ENCODE data around the gene PLXNA3.

The PLXNA3 gene

DNA sequence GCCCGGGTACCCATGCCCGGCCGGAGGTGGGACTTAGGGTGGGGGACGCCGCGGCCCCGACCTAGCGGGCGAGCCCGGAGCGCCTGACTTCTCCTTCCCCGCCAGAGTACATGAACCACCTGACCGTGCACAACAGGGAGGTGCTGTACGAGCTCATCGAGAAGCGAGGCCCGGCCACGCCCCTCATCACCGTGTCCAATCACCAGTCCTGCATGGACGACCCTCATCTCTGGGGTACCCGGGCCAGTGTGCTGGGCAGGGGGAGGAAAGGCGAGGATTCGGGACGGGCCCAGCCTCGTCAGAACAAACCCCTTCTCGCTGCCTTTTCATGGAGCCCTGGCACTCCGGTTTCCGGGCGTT is 46.1 kb upstream of the PLXNA3 start:
- peak overlapping the region; percentile 76 for H3K4me3 ChIP-seq (ENCODE audit: low read length)
- peak overlapping the region; percentile 91; the same call in 1 of the 2 replicates for H3K4me2 ChIP-seq (ENCODE audit: low read depth, low read length)
- TF ChIP-seq, protein P1, sequence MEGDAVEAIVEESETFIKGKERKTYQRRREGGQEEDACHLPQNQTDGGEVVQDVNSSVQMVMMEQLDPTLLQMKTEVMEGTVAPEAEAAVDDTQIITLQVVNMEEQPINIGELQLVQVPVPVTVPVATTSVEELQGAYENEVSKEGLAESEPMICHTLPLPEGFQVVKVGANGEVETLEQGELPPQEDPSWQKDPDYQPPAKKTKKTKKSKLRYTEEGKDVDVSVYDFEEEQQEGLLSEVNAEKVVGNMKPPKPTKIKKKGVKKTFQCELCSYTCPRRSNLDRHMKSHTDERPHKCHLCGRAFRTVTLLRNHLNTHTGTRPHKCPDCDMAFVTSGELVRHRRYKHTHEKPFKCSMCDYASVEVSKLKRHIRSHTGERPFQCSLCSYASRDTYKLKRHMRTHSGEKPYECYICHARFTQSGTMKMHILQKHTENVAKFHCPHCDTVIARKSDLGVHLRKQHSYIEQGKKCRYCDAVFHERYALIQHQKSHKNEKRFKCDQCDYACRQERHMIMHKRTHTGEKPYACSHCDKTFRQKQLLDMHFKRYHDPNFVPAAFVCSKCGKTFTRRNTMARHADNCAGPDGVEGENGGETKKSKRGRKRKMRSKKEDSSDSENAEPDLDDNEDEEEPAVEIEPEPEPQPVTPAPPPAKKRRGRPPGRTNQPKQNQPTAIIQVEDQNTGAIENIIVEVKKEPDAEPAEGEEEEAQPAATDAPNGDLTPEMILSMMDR (IDR thresholded peaks at IDR 0.05; ENCODE audit: low read length) = no peak
- no peak for TF ChIP-seq EZH2 (optimal IDR thresholded peaks at IDR 0.05; ENCODE audit: low read depth, low read length)
- H3K36me3 ChIP-seq (replicated peaks; ENCODE audit: insufficient read depth, low read length) = no peaks in the 10 kb centered on the region
- H3K79me2 ChIP-seq (ENCODE audit: low read length) = peaks cover 12% of the 10 kb centered on the region; the same call in 1 of the 2 replicates
- no peaks in the 10 kb centered on the region for H4K20me1 ChIP-seq (ENCODE audit: insufficient read depth, low read length)
- H2AFZ ChIP-seq (ENCODE audit: low read length) = peak overlapping the region; percentile 53
- H3K9me2 ChIP-seq (replicated peaks; ENCODE audit: insufficient read depth, low read length) = no peaks in the 10 kb centered on the region
- peak; percentile 34 for DNase-seq
- peaks cover 10% of the 10 kb centered on the region; the same call in 1 of the 2 replicates for H3F3A ChIP-seq (ENCODE audit: insufficient read depth, low read length)
- H3K9ac ChIP-seq (ENCODE audit: low read length) = peak overlapping the region; percentile 80
- H3K27me3 ChIP-seq (replicated peaks; ENCODE audit: insufficient read depth, low read length) = no peaks in the 10 kb centered on the region
- H3K27ac ChIP-seq (ENCODE audit: low read length) = peak overlapping the region; percentile 69; the same call in 1 of the 2 replicates
- H3K9me3 ChIP-seq (replicated peaks; ENCODE audit: insufficient read depth, low read length) = no peaks in the 10 kb centered on the region
- peaks cover 6% of the 10 kb centered on the region; the same call in 1 of the 2 replicates for H3K4me1 ChIP-seq (ENCODE audit: low read length)

GRCh38 chrX:154412468-154412867 is 45.6 kb upstream of the PLXNA3 start:
- Histone ChIP-seq H3K27me3 (replicated peaks; ENCODE audit: insufficient read depth, low read length) (no peaks in the 10 kb centered on the region), H3K27ac (ENCODE audit: low read length) (peak overlapping the region; percentile 69; the same call in 1 of the 2 replicates), H3K4me1 (ENCODE audit: low read length) (peaks cover 6% of the 10 kb centered on the region; the same call in 1 of the 2 replicates), H3K9me3 (replicated peaks; ENCODE audit: insufficient read depth, low read length) (no peaks in the 10 kb centered on the region), H3F3A (ENCODE audit: insufficient read depth, low read length) (peaks cover 10% of the 10 kb centered on the region; the same call in 1 of the 2 replicates), H3K36me3 (replicated peaks; ENCODE audit: insufficient read depth, low read length) (no peaks in the 10 kb centered on the region), H3K79me2 (ENCODE audit: low read length) (peaks cover 12% of the 10 kb centered on the region; the same call in 1 of the 2 replicates), H3K4me3 (ENCODE audit: low read length) (peak overlapping the region; percentile 76), H3K4me2 (ENCODE audit: low read depth, low read length) (peak overlapping the region; percentile 91; the same call in 1 of the 2 replicates), H4K20me1 (ENCODE audit: insufficient read depth, low read length) (no peaks in the 10 kb centered on the region), H3K9me2 (replicated peaks; ENCODE audit: insufficient read depth, low read length) (no peaks in the 10 kb centered on the region), H2AFZ (ENCODE audit: low read length) (peak overlapping the region; percentile 53), H3K9ac (ENCODE audit: low read length) (peak overlapping the region; percentile 80)
- no peak for TF ChIP-seq EZH2 (optimal IDR thresholded peaks at IDR 0.05; ENCODE audit: low read depth, low read length)
- TF ChIP-seq EZH2phosphoT487 (IDR thresholded peaks at IDR 0.05; ENCODE audit: low read length) = no peak
- TF ChIP-seq, protein P1 (IDR thresholded peaks at IDR 0.05; ENCODE audit: low read length) = no peak
- DNase-seq = peak; percentile 39

GRCh38 chrX:154413142-154413541 is 44.9 kb upstream of the PLXNA3 start:
- Histone ChIP-seq H3K4me3 (ENCODE audit: low read length) (no peak overlapping the region), H4K20me1 (ENCODE audit: insufficient read depth, low read length) (no peaks in the 10 kb centered on the region), H3K79me2 (ENCODE audit: low read length) (peaks cover 12% of the 10 kb centered on the region; the same call in 1 of the 2 replicates), H3K4me1 (ENCODE audit: low read length) (peaks cover 6% of the 10 kb centered on the region; the same call in 1 of the 2 replicates), H2AFZ (ENCODE audit: low read length) (no peak overlapping the region), H3K36me3 (replicated peaks; ENCODE audit: insufficient read depth, low read length) (no peaks in the 10 kb centered on the region), H3K9me2 (replicated peaks; ENCODE audit: insufficient read depth, low read length) (no peaks in the 10 kb centered on the region), H3K27me3 (replicated peaks; ENCODE audit: insufficient read depth, low read length) (no peaks in the 10 kb centered on the region), H3K9ac (ENCODE audit: low read length) (no peak overlapping the region; the same call in 1 of the 2 replicates), H3K27ac (ENCODE audit: low read length) (peak overlapping the region; percentile 69; the same call in 1 of the 2 replicates), H3K4me2 (ENCODE audit: low read depth, low read length) (no peak overlapping the region), H3K9me3 (replicated peaks; ENCODE audit: insufficient read depth, low read length) (no peaks in the 10 kb centered on the region), H3F3A (ENCODE audit: insufficient read depth, low read length) (peaks cover 10% of the 10 kb centered on the region; the same call in 1 of the 2 replicates)
- no peak for DNase-seq
- no peak for TF ChIP-seq EZH2phosphoT487 (IDR thresholded peaks at IDR 0.05; ENCODE audit: low read length)
- no peak for TF ChIP-seq EZH2 (optimal IDR thresholded peaks at IDR 0.05; ENCODE audit: low read depth, low read length)
- TF ChIP-seq, protein P1 (IDR thresholded peaks at IDR 0.05; ENCODE audit: low read length) = no peak
